Spinal cord (tissue), 10 donors: Measurements from ENCODE around the gene TNFSF13. TPM values are rescaled to one million over a fixed set of nuclear protein-coding genes. Genes with fewer than 3 reads are reported as not detected.

Experiments used
- DNase-seq, 6 donors: peaks; one replicate each; pipeline versions ENCODE4 v3.0.0 to v3.0.0-alpha.2; 2013 to 2015; ENCODE audit warnings: low spot score in 6 of 6, low read depth in 4 of 6
- H3K27ac ChIP-seq: one replicate; pipeline ENCODE4 v1.5.1; 2013; ENCODE audit warnings: low read depth, low read length, control low read depth
- H3K27me3 ChIP-seq: one replicate; pipeline ENCODE4 v1.6.1; 2013; ENCODE audit warnings: low read length; ENCODE audit not compliant: control insufficient read depth, insufficient read depth
- H3K36me3 ChIP-seq: one replicate; pipeline ENCODE4 v1.6.1; 2013; ENCODE audit warnings: low read length; ENCODE audit not compliant: control insufficient read depth, insufficient read depth
- H3K4me1 ChIP-seq: one replicate; pipeline ENCODE4 v1.6.1; 2013; ENCODE audit warnings: low read length; ENCODE audit not compliant: control insufficient read depth, insufficient read depth
- H3K4me3 ChIP-seq: one replicate; pipeline ENCODE4 v1.5.1; 2013; ENCODE audit warnings: low read depth, low read length, control low read depth
- H3K9me3 ChIP-seq: one replicate; pipeline ENCODE4 v1.6.1; 2013; ENCODE audit warnings: low read length; ENCODE audit not compliant: control insufficient read depth, insufficient read depth
- WGBS: methylation state at CpG from one replicate; pipeline ENCODE4 v1.1.5; 2013; ENCODE audit warnings: missing lambda C conversion rate; ENCODE audit not compliant: insufficient coverage; 5-methylcytosine and 5-hydroxymethylcytosine counted together
- polyA plus RNA-seq, 2 donors: library from polyadenylated mRNA; unstranded; fragments of 120-200 nt; gene quantifications; one replicate each; pipeline ENCODE4 v1.2.1, GENCODE V29; 2013; ENCODE audit not compliant: insufficient read length in 2 of 2
- total RNA-seq, 2 donors: library from RNA; depleted of rRNA in 1 of 2; stranded (reverse); fragments of 120-200 nt in 1 of 2; fragments of >200 nt in 1 of 2; gene quantifications; one replicate each; pipeline versions ENCODE4 v1.2.3 to v1.2.4, GENCODE V29; 2013 to 2014
- donor health status: healthy.

TNFSF13 gene
- total and polyA plus RNA-seq, 4 donors, result 1.8 to 4.9 (median 4.4) TPM

DNA sequence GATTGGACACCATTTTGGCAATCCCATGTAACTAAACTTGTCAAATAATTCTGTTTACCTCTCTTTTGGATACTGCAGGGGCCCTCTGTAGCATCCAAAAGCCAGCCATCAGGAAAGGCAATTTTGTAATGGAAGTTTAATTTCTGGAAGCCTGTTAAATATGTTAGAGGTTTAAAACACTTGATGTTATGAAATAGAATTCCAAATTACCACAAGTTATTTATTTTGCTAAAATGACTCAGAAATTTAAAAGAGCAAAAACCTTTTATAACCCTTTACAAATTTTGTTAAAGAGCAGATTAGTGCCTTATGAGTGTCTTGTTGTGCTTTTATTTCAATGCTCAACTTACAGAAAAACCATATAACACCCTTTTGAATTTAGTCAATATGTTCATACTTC lies 29.7 kb upstream of the TNFSF13 start:
- H3K36me3 ChIP-seq, result no peaks in the 10 kb centered on the region
- no peak for DNase-seq

GRCh38 chr17:7530023-7530900 lies 28.3 kb upstream of the TNFSF13 start:
- no peak overlapping the region for H3K4me3 ChIP-seq
- 100% methylated on average over 3 of the region's 6 CpGs for WGBS
- peaks cover 2% of the 10 kb centered on the region for H3K9me3 ChIP-seq
- DNase-seq, result no peak
- H3K36me3 ChIP-seq, result no peaks in the 10 kb centered on the region
- H3K27ac ChIP-seq, result no peak overlapping the region
- H3K4me1 ChIP-seq, result no peaks in the 10 kb centered on the region
- H3K27me3 ChIP-seq, result no peaks in the 10 kb centered on the region

More for the DNA sequence above, 29.7 kb upstream of the TNFSF13 start:
- peaks cover 2% of the 10 kb centered on the region for H3K9me3 ChIP-seq
- no peaks in the 10 kb centered on the region for H3K4me1 ChIP-seq
- H3K27ac ChIP-seq, result no peak overlapping the region
- no peak overlapping the region for H3K4me3 ChIP-seq
- H3K27me3 ChIP-seq, result no peaks in the 10 kb centered on the region

DNA sequence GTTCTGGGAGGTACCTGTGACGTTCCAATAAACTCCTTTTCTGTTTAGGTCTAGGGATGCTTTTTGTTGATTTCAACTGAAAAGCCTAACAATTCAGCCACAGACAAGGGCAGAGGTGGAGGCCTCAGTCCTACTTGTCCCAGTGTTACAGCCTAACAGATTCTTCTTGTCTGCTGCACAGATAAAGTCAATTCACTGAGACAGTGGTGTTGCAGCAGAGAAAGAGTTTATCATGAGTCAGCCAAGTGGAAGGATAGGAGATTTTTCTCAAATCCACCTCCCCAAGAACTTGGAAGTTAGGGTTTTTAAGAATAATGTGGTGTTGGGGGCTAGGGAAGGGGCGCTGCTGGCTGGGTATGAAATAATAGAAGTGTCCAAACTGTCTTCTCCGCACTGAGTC lies 20.5 kb upstream of the TNFSF13 start:
- Histone ChIP-seq H3K4me3 (no peak overlapping the region), H3K9me3 (no peaks in the 10 kb centered on the region), H3K27me3 (no peaks in the 10 kb centered on the region), H3K4me1 (no peaks in the 10 kb centered on the region), H3K36me3 (no peaks in the 10 kb centered on the region), H3K27ac (no peak overlapping the region)
- DNase-seq, result no peak
- 73% methylated on average over 2 of the region's 3 CpGs for WGBS

DNA sequence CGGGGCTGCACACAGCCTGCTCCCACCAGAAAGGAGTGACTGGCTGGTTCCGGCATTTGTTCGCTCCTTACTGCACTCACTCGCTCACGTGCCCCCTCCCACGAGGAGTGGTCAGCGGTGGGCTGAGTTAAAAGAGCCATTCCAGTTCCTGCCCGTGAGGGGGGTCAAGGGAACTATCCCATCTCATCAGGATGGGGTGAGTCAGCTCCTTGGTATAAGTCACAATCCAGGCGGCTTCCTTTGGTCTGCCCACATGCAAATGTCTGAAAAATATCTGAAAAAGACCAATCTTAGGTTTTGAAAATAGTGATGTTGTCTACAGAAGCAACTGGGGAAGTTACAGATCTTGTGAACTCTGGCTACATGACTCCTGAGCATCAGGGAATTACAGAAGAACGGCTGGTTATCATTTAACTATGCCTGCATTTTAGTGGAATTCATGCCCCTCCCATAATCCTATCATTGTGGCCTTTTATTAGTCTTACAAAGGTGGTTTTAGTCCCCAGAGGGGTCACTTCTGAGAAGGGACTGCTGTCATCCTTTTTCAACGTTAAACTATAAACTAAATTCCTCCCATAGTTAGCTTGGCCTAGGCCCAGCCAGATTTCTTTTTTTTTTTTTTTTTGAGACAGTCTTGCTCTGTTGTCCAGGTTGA lies 19.5 kb upstream of the TNFSF13 start:
- WGBS, result 70% methylated on average over 8 of the region's 11 CpGs
- no peaks in the 10 kb centered on the region for H3K9me3 ChIP-seq
- no peak for DNase-seq

DNA sequence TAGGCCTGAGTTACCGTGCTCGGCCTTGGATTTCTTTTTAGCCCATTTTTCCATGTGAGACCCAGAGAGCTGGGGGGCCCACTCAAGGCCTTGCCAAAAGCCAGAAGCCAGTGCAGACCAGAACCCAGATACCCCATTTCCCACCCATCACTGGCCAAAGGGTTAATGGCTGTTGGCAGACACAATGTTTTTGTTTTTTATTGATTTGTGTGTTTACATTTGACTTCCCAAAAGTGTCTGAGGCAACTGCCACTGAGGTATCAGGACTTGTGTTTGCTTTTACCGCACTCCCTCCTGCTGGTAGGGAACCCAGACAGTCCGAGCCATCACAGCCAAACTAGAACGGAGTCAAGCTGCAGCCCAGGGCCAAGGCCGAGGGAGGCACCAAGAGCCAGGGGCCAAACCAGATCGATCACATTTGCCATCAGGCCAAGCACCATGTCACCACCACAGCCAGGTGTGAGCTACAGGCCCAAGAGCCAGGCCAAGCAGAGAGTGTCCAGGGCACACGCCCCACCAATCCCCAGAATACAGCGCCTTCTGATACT lies 17.4 kb upstream of the TNFSF13 start:
- Histone ChIP-seq H3K9me3 (no peaks in the 10 kb centered on the region), H3K4me1 (no peaks in the 10 kb centered on the region), H3K27me3 (no peaks in the 10 kb centered on the region), H3K27ac (no peak overlapping the region), H3K4me3 (no peak overlapping the region), H3K36me3 (no peaks in the 10 kb centered on the region)
- WGBS, result 95% methylated on average over 7 of the region's 9 CpGs
- DNase-seq, result no peak

More for the DNA sequence above, 19.5 kb upstream of the TNFSF13 start:
- H3K27ac ChIP-seq, result no peak overlapping the region
- H3K4me1 ChIP-seq, result no peaks in the 10 kb centered on the region
- H3K36me3 ChIP-seq, result no peaks in the 10 kb centered on the region
- H3K4me3 ChIP-seq, result no peak overlapping the region
- H3K27me3 ChIP-seq, result no peaks in the 10 kb centered on the region

GRCh38 chr17:7544911-7545310 lies 13.6 kb upstream of the TNFSF13 start:
- peak in 1 of 6 donors; percentile 30 for DNase-seq
- Histone ChIP-seq H3K27me3 (peaks cover 2% of the 10 kb centered on the region), H3K4me3 (no peak overlapping the region), H3K4me1 (peaks cover 15% of the 10 kb centered on the region), H3K9me3 (no peaks in the 10 kb centered on the region), H3K27ac (no peak overlapping the region), H3K36me3 (no peaks in the 10 kb centered on the region)
- WGBS, result 75% methylated on average over 2 of the region's 6 CpGs

- DNase-seq, result peak in 2 of 6 donors; percentile 51 to 73
- WGBS, result 3% methylated on average over 57 of the region's 65 CpGs
- H3K27ac ChIP-seq, result peak within 1 kb of the TSS; percentile 74
Measured at GRCh38 chr17:7548585-7549400, 9.8 kb upstream of the TNFSF13 start, which contains the start of gene TNFSF12. TNFSF12 (plus strand) TSS chr17:7549058; CDS start chr17:7549154, 96 bp downstream.

GRCh38 chr17:7549401-7550055 lies 9.0 kb upstream of the TNFSF13 start:
- Histone ChIP-seq H3K4me1 (peaks cover 15% of the 10 kb centered on the region), H3K9me3 (no peaks in the 10 kb centered on the region), H3K27ac (peak overlapping the region; percentile 74), H3K36me3 (peaks cover 7% of the 10 kb centered on the region), H3K27me3 (peaks cover 2% of the 10 kb centered on the region), H3K4me3 (peak overlapping the region; percentile 49)
- WGBS, result 66% methylated on average over 18 of the region's 20 CpGs
- no peak for DNase-seq

More at GRCh38 chr17:7548585-7549400, 9.8 kb upstream of the TNFSF13 start, which contains the start of gene TNFSF12:
- peaks cover 7% of the 10 kb centered on the region for H3K36me3 ChIP-seq
- H3K4me3 ChIP-seq, result peak within 1 kb of the TSS; percentile 49
- H3K9me3 ChIP-seq, result no peaks in the 10 kb centered on the region
- H3K27me3 ChIP-seq, result peaks cover 2% of the 10 kb centered on the region
- H3K4me1 ChIP-seq, result peaks cover 15% of the 10 kb centered on the region

DNA sequence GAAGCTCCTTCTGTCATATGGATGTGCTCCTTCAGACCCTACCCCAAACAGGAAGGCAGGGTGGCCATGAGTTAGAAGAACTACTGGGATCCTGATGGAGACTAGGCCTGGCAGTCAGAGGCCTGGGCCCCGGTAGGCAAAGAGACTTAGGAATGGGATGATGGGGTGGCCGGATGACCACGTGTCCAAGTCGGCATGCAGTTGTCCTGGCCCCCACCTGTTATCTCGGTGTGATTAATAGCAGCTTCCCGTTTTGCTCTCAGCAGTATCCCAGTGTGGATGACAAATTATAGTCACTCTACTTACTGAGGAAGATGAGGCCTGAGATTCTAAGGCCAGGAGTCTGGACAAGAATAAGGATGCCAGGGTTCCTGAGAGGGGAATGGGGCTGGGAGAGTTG lies 8.2 kb upstream of the TNFSF13 start:
- Histone ChIP-seq H3K27me3 (peaks cover 2% of the 10 kb centered on the region), H3K9me3 (no peaks in the 10 kb centered on the region), H3K4me3 (no peak overlapping the region), H3K27ac (no peak overlapping the region), H3K36me3 (peaks cover 7% of the 10 kb centered on the region), H3K4me1 (peaks cover 15% of the 10 kb centered on the region)
- WGBS, result 74% methylated on average over 5 of the region's 6 CpGs
- DNase-seq, result no peak
